Suppressor macrophage (primary cell): ENCODE data around the gene NBAS.
A peak's percentile ranks its signal among the peaks of the same experiment; 100 is the strongest.
"Not testable (repeated sequence)": the region's sequence is repeated elsewhere in the genome, so short reads cannot be mapped to it uniquely, and the experiment has no call there.

Experiments
- DNase-seq, 4 experiments: peaks; one replicate each; pipeline ENCODE4 v3.0.0-alpha.2; 2020 to 2022

NBAS gene

GRCh38 chr2:15299904-15300520, 261.1 kb downstream of the NBAS start:
- no peak for DNase-seq

DNA sequence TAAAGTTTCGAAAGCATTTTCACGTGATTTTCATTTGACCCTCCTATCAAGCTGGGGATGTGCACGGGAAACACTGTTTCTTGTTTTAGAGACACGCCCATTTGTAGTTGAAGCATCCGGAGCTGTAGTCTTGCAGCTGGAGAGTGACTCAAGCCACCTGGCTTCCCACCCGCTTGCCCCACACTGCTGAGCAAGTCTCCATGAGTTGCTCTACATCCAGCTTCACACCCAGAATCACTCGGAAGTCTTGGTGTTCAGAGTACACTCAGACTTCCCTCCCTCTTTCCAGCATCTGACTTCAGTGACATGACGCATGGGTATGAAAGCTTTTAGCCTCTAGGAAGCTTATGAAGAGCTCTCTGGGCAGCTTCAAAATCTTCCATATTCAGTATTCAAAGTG, 262.4 kb downstream of the NBAS start:
- DNase-seq, result no peak

GRCh38 chr2:15293262-15293937, 267.7 kb downstream of the NBAS start:
- no peak for DNase-seq

DNA sequence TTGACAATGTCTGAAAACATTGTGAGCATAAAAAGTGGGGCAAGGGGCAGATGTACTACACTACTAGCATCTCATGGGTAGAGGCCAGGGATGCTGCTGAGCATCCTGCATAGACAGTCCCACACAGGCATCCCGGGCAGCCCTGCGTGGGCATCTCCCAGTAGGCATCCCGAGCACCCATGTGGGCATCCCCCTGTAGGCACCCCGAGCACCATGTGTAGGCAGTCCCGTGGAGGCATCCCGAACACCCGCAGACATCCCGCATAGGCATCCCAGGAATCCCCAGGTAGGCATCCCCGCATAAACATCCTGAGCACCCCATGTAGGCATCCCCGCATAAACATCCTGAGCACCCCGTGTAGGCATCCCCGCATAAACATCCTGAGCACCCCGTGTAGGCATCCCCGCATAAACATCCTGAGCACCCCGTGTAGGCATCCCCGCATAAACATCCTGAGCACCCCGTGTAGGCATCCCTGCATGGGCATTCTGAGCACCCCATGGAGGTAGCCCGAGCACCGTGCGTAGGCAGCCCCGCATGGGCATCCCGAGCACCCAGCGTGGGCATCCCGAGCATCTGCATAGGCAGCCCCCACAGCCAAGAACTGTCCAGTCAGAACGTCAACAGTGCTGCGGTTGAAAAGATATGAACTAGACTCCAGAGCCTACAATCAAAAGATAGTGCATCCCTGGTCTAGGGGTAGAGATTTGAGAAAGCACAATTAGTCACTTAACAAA, 273.5 kb downstream of the NBAS start:
- DNase-seq, result no peak

DNA sequence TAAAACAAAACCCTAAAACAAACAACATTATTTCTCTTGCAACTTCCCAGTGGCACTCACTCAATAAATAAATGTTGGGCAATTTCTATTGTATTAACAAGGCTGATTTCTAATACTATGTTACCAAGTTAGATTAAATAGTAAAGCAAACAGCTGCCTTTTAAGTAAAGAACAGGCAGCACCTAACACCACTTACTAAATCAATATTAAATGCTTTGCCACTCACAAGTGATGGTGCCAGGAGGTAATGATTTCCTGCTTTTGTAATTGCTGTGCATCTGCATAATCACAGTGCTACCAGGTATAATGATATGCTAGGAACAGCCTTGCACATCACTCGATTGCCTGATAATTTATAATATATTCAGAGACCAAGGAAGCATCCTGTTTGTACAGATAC, 276.5 kb downstream of the NBAS start:
- no peak for DNase-seq

DNA sequence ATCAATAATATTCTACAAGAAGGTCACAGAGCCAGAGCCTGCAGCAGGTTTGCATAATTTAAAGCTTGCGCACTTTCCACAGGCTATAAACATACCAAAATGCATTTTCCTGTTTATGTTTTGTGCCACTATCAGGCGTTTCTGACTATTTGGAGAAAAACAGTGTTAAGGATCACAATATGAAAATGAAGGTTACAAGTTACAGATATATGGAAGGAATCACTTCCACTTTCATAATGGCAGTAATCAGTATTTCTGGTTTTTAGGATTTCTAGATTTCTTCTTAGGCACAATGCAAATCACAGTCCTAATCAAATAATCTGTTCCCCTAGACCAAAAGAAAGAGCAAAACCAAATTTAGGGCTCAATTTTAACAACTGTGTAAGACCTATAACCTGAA, 279.5 kb downstream of the NBAS start:
- no peak for DNase-seq

GRCh38 chr2:15279201-15279876, 281.8 kb downstream of the NBAS start:
- DNase-seq, result no peak

GRCh38 chr2:15278296-15278695, 282.8 kb downstream of the NBAS start:
- peak in 1 of 4 experiments; percentile 6 for DNase-seq

DNA sequence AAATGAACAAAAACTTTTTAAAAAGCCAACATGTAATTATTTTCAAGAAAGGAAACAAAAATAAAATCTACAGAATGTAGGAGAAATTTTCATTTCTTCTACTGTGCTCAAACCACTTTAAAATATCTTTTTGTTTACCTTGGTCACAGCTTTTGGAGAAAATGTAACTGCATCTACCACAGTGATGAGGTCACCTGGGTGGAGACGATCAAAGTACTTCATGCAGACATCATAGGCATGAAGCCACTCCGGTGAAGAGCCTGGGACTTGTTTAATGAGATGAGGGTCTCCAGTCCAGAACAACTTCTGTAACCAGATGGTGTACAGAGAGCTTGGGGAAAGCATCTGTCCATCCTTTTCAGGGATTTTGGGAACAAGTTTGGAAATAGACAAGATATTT, 285.8 kb downstream of the NBAS start:
- DNase-seq, result no peak

- no peak for DNase-seq
Observed at GRCh38 chr2:15273452-15273851, 287.7 kb downstream of the NBAS start.

DNA sequence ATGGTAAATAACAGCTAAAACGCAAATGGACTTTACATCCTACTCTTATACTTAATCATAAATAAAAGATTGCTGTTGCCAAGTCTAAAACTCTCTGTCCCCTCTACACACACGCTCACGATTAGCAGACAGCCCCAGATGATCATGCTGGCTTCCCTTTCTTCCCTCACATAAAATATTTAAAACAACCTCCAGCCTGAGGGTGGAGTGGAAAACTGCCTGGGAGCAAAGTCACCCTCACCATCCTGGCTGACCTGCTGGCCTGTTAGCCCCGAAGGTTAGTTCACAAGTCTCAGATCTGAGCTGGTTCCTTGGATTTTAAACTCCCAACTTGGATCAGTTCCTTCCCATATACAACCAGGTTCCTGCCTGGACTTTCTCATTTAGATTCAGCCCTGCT, 288.2 kb downstream of the NBAS start:
- DNase-seq, result no peak

GRCh38 chr2:15271941-15272542, 289.1 kb downstream of the NBAS start:
- DNase-seq, result no peak

DNA sequence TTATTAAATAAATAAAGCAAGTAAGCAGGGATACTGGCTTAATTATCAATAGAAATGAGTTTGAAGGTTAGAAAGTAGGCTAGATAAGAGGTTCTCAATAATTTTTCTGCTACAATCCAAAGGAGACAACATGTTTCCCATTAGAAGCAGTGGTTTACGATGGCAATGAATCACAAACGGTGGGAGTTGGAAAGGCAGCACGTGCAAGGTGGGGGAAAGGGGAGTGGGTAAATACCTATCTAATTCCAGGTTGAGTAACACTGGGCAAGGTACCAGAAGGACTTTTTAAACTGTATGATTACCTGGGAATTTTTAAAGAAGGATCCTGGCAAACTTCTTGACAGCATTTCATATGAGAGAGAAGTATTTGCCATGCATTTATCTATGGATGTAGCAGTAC, 289.9 kb downstream of the NBAS start:
- no peak for DNase-seq

DNA sequence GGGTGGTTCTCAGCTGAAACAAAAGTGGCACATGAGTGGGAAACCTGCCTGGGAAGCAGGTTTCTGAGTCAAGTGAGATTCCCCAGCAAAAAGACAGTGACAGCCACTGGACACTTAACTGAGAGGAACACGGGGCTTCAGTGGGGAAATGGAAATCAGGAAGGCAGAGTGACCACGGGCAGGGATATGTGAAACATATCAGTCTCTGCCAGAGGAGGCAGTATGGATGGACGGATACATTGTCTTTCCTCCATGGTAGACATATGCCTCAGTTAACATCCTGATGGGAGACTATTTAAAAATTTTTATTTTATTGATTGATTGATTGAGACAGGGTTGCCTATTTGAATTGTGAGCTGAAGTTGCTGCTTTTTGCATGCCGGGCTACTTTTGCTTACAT, 292.1 kb downstream of the NBAS start:
- no peak for DNase-seq

GRCh38 chr2:15265889-15266288, 295.2 kb downstream of the NBAS start:
- no peak for DNase-seq

DNA sequence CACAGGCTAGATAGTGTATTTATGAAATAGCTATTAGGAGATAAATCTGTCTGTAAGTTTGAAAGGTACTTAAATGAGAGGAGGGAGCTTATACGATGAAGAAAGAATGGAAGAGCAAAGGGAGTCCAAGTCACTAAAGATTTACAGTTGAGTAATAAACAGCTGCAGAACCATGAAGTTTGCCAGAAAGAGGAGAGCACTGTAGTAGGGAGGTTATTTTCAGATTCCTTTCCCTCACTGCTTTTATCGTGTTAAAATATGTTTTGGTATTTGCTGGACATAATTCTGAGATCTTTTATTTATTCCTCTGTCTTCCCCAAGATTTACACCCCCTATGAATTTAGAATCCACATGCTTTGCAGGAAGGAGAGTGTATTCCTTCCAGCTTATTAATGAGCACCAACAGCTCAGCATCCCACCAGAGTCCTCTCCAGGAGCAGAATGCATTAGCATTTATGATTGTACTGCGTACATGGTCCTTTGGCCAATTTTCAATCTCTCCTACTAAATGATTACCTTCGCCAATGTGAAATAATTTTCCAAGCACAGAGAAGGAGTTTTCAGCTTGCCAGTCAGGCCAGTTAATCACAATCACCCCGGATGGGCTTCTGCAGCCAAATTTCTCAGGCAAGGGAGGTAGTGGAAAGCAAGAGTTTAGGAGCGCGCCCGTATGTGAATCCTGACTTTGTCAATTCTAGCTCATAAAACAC, 297.0 kb downstream of the NBAS start:
- DNase-seq, result no peak

GRCh38 chr2:15262792-15263191, 298.3 kb downstream of the NBAS start:
- DNase-seq, result no peak

DNA sequence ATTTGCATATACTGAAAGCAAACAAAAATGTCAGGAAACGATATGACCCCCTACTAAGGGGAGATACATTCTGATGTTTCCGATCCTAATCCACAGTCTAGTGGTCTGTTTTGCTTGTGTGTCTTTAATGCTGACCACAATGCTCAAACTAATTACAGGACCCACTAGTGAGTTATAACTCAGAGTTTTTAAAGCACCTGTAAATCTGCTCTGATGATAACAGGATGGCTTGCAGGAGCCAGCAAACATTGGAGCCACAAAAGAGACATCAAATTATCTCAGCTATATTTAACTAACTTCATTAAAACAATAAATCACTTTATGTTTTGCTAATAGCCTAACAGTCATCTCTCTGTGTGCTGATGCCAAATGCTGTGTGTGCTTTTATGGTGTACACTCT, 300.3 kb downstream of the NBAS start:
- no peak for DNase-seq

DNA sequence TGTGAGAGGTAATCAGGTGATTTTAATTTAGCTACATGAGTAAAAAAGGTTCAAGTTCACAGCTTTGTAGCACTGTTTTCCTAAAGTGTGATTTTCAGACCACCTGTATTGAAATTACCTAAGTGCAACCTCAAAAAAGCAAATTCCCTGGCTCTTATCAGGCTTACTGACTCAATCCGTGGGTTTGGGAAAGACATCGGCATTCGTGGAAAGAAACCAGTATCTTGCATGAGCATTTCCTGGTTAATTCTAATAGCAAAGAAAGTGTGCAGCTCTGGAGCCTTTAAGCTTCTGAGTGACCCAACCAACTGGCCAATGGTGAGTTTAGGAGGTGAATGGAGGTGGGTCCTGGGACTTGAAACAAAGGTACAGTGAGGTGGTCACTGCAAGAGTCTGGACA, 300.9 kb downstream of the NBAS start:
- no peak for DNase-seq

DNA sequence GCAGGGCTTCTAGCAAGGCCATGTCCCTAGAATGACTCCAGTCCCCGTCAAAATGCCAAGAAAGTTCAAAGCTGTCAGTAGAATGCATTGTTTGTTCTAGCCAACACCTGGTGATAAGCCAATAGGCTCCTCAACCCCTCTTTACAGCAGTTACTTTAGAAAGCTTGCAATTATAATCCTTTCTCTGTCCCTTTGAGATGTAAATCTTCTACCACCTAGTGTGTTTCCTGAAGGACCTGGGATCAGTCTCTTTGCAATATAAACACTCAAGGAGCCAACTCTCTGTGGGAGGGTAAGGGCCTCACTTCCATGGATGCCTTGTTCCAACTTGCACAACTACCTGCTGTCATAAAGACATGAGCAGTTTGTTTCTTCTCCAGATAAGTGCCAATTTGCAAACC, 301.8 kb downstream of the NBAS start:
- DNase-seq, result no peak

- DNase-seq, result not testable (repeated sequence)
Observed at GRCh38 chr2:15258385-15258784, 302.7 kb downstream of the NBAS start.

DNA sequence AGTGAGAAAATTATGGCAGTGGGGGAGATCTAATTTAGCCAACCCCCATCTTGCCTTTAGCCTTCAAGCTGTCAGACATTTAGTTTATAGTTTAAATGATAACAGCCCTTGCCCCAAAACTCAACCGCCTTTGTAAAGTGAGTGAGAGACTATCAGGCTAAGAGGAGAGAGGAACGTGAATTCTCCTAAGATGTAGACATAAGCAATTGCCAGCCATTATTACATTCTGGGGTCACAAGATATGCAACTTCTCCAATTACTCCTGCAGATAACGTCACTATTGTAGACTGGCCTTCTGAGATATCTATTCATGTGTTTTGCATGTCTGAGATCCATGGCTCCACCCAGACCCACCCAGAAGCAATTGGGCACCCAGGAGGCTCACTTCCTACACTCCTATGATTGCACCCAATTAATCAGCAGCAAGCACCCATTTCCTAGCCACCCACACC, 307.3 kb downstream of the NBAS start:
- peak in 2 of 4 experiments; percentile 3 to 5 for DNase-seq
